Breast epithelium (tissue), 3 donors: ENCODE measurements around the gene STEAP1.

ENCODE experiments used
- CTCF ChIP-seq, 3 donors: fragments of 450-650 bp; IDR thresholded peaks; one replicate each; pipeline ENCODE4 v1.5.1; 2016 to 2017; ENCODE audit warnings: antibody characterized with exemption in 3 of 3, mild to moderate bottlenecking in 3 of 3, moderate library complexity in 3 of 3
- POLR2A ChIP-seq: fragments of 450-650 bp; IDR thresholded peaks from one replicate; pipeline ENCODE4 v1.6.1; 2016; ENCODE audit warnings: antibody characterized with exemption, mild to moderate bottlenecking, moderate library complexity

- no peak for TF ChIP-seq CTCF (IDR thresholded peaks at IDR 0.05)
- TF ChIP-seq POLR2A, result no peak
Observed at GRCh38 chr7:90172624-90173023, 18.4 kb downstream of the STEAP1 start.
